ENCODE data around the gene FCGR3B. TPM values are rescaled to one million over a fixed set of nuclear protein-coding genes. Genes with fewer than 3 reads are reported as not detected.
"Not testable (repeated sequence)": the region's sequence is repeated elsewhere in the genome, so short reads cannot be mapped to it uniquely, and the experiment has no call there.

FCGR3B gene
- total RNA-seq, 1 donor, result not detected

- not testable (repeated sequence) for DNase-seq (ENCODE audit: low read depth); H3K4me3 ChIP-seq (ENCODE audit: low read depth, low read length)
Measured at GRCh38 chr1:161593092-161593755, 37.8 kb downstream of the FCGR3B start.

- H3K4me3 ChIP-seq (ENCODE audit: low read depth, low read length); DNase-seq (ENCODE audit: low read depth): not testable (repeated sequence)
Measured at GRCh38 chr1:161592586-161592985, 38.4 kb downstream of the FCGR3B start.

- DNase-seq (ENCODE audit: low read depth); H3K4me3 ChIP-seq (ENCODE audit: low read depth, low read length): not testable (repeated sequence)
Measured at GRCh38 chr1:161589920-161590319, 41.1 kb downstream of the FCGR3B start.

- not testable (repeated sequence) for H3K4me3 ChIP-seq (ENCODE audit: low read depth, low read length)
Measured at GRCh38 chr1:161589365-161589764, 41.6 kb downstream of the FCGR3B start.

GRCh38 chr1:161588596-161588995 lies 42.4 kb downstream of the FCGR3B start:
- not testable (repeated sequence) for H3K4me3 ChIP-seq (ENCODE audit: low read depth, low read length); DNase-seq (ENCODE audit: low read depth)

More at GRCh38 chr1:161589365-161589764, 41.6 kb downstream of the FCGR3B start:
- not testable (repeated sequence) for DNase-seq (ENCODE audit: low read depth)

- not testable (repeated sequence) for DNase-seq (ENCODE audit: low read depth); H3K4me3 ChIP-seq (ENCODE audit: low read depth, low read length)
Measured at GRCh38 chr1:161582882-161583281, 48.1 kb downstream of the FCGR3B start.

- H3K4me3 ChIP-seq (ENCODE audit: low read depth, low read length); DNase-seq (ENCODE audit: low read depth): not testable (repeated sequence)
Measured at GRCh38 chr1:161580879-161581537, 50.0 kb downstream of the FCGR3B start.

GRCh38 chr1:161579856-161580507 lies 51.0 kb downstream of the FCGR3B start:
- not testable (repeated sequence) for H3K4me3 ChIP-seq (ENCODE audit: low read depth, low read length); DNase-seq (ENCODE audit: low read depth)

- DNase-seq (ENCODE audit: low read depth); H3K4me3 ChIP-seq (ENCODE audit: low read depth, low read length): not testable (repeated sequence)
Measured at GRCh38 chr1:161576676-161577075, 54.3 kb downstream of the FCGR3B start.

Other genes starting within 250 kb of the FCGR3B start
- gene FCGR2A, start 125.7 kb downstream of the FCGR3B start, total RNA-seq (ENCODE audit: low replicate concordance), result 0.99 TPM in 1 of 2 replicates, not detected in the other
- gene HSPA6, start 106.6 kb downstream of the FCGR3B start, total RNA-seq (ENCODE audit: low replicate concordance), result 0.45 TPM in 1 of 2 replicates, not detected in the other
- not detected in 2 replicates for gene FCGR3A, start 81.4 kb downstream of the FCGR3B start, total RNA-seq (ENCODE audit: low replicate concordance)
- gene FCGR2B, start 32.0 kb upstream of the FCGR3B start, total RNA-seq (ENCODE audit: low replicate concordance), result not detected in 2 replicates
- gene FCRLA, start 76.1 kb upstream of the FCGR3B start, total RNA-seq (ENCODE audit: low replicate concordance), result 0.90 TPM in 1 of 2 replicates, not detected in the other
- gene FCRLB, start 90.4 kb upstream of the FCGR3B start, total RNA-seq (ENCODE audit: low replicate concordance), result 3.0 and 4.7 TPM in 2 replicates
- 23.6 and 27.8 TPM in 2 replicates for gene DUSP12, start 118.6 kb upstream of the FCGR3B start, total RNA-seq (ENCODE audit: low replicate concordance)
- 13.7 and 32.8 TPM in 2 replicates for gene ATF6, start 135.1 kb upstream of the FCGR3B start, total RNA-seq (ENCODE audit: low replicate concordance)

Measured in fibroblast of the aortic adventitia (primary cell).